ENCODE measurements around the gene DEPDC5. TPM values are rescaled to one million over a fixed set of nuclear protein-coding genes. Genes with fewer than 3 reads are reported as not detected.

Gene DEPDC5
- 11.5 and 14.4 TPM in 2 replicates for total RNA-seq

GRCh38 chr22:31753634-31754501 lies at the start of gene DEPDC5:
Gene DEPDC5 (plus strand): TSS chr22:31754019. CDS start chr22:31754922, 903 bp downstream.

GRCh38 chr22:31749636-31750364 lies 4.0 kb upstream of the DEPDC5 start, which contains the start of gene PRR14L:
Gene PRR14L (minus strand): TSS chr22:31750132. CDS start chr22:31738860, 11,272 bp downstream.

GRCh38 chr22:31943978-31944699 lies 190.3 kb downstream of the DEPDC5 start, which contains the start of gene YWHAH:
Gene YWHAH (plus strand): TSS chr22:31944535. CDS start chr22:31944734, 199 bp downstream.

Other genes with a start within 250 kb of the DEPDC5 start
- 45.4 and 47.7 TPM in 2 replicates for gene PISD, start 91.8 kb upstream of the DEPDC5 start, total RNA-seq
- 15.9 and 21.8 TPM in 2 replicates for gene PRR14L, start 3.9 kb upstream of the DEPDC5 start, total RNA-seq
- gene YWHAH, start 190.5 kb downstream of the DEPDC5 start, total RNA-seq: 80.7 and 173 TPM in 2 replicates

Measured in uterine smooth muscle cell (primary cell).